Myometrial cell (primary cell): Measurements from ENCODE around the gene RAB33B. TPM values are rescaled to one million over a fixed set of nuclear protein-coding genes. Genes with fewer than 3 reads are reported as not detected.

Source experiments
- total RNA-seq: library from RNA; depleted of rRNA; stranded (reverse); fragments of >200 nt; gene quantifications from 2 replicates; pipeline ENCODE4 v1.2.3, GENCODE V29; 2015

RAB33B gene
- 6.7 and 7.8 TPM in 2 replicates for total RNA-seq

GRCh38 chr4:139454111-139455045, at the start of gene RAB33B:
Gene RAB33B (plus strand): TSS chr4:139454121. CDS start chr4:139454196, 75 bp downstream.

Other genes with a start within 250 kb of the RAB33B start
- 15.4 and 17.6 TPM in 2 replicates for gene MGARP, start 173.9 kb upstream of the RAB33B start, total RNA-seq
- 23.9 and 35.1 TPM in 2 replicates for gene NAA15, start 152.6 kb upstream of the RAB33B start, total RNA-seq
- 44.0 and 69.2 TPM in 2 replicates for gene NDUFC1, start 151.6 kb upstream of the RAB33B start, total RNA-seq
- 33.2 and 41.6 TPM in 2 replicates for gene SETD7, start 102.1 kb downstream of the RAB33B start, total RNA-seq
- gene MGST2, start 211.7 kb downstream of the RAB33B start, total RNA-seq: 12.7 and 25.0 TPM in 2 replicates